Activated CD4-positive, CD25-positive, alpha-beta regulatory T cell (primary cell): ENCODE data around the gene GABPB2.

Source experiments
- DNase-seq, 4 experiments: peaks; one replicate each; lab custom pipeline; 2025; lab: John Stamatoyannopoulos, UW

The GABPB2 gene

DNA sequence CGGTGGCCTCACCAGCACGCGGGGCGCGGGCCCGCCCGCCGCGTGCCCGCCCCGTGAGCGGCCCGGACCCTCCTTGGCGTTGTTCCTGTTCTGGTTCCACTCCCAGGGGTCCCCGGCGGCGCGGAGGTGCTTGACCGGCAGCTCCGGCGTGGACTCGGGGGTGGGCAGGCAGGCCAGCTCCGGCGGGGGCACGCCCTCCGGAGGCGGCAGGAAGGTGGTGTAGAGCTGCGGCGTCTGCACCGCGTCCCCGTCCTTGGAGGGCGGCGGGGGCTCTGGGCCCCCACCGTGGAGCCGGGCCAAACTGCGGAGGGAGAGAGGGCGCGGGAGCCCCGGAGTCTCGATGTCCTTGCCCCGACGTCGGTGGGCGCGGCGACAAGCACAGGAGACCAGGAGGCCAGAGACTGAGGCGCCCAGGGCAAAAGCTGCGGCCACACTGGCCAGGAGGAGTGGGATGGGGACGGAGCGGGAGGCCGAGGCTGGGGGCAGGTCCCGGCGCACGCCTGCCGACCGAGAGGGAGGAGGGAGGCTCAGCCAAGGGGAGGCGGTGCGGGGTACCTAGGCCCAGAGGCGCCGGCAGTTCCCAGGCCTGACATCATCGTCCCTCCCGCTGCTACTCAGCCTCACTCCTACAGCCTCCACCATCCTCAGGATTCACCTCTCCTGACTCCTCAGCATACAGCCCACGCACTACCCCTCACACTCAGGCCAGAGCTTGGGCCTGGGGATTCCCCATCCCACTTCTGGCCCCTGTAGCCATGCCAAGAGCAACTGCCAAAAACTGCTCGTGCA, 62.7 kb downstream of the GABPB2 start:
- no peak for DNase-seq

DNA sequence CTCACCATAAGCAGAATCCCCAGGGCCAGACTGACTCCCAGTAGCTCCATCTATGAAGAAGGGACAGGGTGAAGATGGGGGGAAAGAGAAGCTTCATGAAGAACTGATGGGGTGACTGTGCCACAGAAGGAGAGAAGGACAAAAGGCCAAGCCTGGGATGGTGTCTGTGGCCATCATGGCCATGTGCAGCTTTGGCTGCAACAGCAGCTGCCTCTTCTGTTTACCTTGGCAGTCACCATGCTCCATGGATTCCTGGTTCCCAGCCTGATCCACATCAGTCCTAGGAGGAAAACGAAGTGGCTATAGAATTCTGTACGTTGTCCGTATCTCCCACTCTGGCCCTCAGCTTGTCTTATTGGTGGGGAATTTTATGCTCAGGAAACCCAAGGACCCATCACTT, 63.8 kb downstream of the GABPB2 start:
- DNase-seq = no peak

DNA sequence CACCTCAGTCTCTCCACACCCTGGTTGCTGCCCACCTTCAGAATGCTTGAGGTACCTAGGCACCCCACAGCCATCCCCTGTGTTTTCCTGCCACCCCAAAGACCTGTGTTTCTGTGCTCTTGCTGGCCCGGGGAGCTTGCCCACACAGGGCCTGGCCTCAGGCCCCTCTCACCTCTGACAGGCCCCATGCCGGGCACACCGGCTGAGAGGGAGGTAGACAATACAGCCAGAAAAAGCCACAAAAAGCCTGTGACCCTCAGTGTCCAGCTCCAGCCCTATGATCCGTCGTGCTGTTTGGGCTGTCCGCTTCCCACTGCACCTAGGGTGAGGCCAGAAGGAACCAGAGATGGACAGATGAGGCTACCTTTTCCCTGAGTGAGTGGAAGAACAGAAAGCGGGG, 64.4 kb downstream of the GABPB2 start:
- no peak for DNase-seq

DNA sequence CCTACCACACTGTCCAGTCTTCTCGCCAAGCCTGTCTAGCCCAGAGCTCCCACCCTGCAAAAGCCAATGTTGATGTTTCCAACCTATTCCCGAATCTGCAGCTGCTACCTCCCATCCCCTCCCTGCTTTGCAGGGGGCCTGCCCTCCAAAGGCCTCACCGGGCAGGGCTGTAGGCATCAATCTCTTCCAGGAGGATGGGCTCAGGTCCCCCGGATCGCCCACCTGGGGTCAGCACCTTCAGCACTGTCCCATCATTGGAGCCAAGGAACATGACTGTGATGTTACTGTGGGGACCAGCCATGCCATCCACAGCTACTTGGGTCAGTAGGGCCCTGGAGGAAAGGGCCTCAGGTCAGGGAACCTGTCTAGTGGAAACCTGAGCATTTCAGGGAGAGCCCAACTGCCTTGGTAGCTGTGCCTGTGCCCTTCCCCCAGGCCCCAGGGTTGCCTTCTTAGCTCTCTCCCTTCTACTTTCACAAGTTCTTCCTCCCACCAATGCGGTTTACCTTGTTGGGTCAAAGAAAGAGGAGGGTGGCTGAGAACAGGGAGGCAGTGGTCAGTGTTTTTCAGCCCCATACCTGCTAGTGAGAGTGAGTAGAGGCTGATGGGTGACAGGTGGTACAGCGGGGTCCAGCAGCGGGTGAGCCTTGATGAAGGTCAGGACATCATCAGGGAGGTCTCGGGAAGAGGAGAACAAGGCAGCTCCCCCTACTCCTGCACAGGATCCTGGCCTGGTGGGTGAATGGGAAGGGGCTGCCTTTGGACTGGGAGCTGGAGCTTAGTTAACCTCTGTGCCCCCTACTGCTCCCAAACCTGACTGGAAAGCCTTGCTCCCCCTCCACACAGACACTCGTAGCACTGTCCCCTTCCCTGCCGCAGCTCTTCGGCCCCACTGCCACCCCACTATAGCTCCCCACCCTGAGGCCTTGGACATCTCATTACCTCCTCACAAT, 65.1 kb downstream of the GABPB2 start:
- DNase-seq = no peak

DNA sequence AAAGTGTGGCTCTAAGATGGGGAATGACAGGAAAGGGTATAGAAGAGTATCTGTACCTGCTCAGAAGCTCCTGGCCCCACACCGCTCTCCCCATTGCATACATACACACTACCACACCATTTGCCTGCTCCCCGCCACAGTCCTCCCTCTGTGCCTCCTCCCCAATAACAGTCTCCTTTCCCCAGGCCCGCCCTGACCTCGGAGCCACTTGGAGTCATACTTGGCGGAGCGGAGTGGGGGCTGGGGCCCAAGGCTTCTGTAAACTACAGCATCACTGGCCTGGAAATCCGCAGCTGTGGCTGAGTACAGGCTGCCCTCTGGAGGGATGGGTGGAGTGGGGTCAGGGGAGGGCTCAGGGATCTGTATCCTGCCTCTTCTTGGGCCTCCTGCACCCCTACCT, 67.2 kb downstream of the GABPB2 start:
- DNase-seq = no peak

DNA sequence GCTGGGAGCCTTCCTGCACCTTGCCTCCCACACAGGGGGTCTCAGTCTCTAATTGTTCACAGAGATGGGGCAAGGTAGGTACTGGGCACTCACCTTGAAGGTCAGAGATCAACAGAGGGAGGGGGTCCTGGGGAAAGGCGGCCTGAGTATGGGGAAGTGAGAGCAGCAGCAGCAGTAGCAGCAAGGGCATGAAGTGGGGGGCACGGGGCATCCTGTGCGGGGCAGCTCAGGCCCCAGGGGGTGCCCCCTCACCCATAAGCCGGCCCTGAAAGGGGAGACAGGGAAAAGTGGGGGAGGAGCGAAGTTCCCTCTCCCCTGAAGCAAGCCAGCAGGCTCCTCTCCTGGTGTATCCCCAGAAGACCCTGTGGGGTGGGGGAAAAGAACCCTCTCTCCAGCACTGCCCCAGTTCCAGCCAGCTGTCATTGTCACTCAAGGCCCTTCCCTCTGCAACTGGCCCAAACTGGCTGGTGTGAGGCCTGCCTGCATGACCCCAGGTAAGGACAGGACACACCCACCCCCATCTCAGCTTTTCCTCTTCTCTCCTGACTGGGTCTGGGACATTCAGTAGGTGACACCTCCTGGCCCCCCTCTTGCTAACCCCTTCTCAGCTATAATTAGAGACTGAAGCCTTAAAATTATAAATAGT, 72.0 kb downstream of the GABPB2 start:
- DNase-seq = no peak

DNA sequence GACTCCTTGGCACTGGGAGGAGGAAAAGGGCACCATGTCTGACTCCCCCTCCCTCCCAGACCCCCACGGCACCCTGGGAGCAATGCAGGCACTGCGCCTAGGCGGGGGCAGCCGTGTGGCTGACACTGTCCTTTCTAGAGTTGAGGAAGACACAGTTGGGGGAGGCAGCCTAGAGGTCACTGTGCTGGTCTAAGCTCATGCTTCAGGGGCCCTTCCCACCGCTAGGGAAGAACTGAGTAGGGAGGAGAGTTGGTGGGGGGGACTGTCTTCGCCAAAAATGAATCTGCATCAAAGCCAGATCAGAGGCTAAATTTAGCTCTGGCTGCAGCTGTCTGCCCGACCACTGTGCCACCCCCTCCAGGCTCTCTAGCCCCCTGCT, 72.5 kb downstream of the GABPB2 start:
- DNase-seq = no peak

DNA sequence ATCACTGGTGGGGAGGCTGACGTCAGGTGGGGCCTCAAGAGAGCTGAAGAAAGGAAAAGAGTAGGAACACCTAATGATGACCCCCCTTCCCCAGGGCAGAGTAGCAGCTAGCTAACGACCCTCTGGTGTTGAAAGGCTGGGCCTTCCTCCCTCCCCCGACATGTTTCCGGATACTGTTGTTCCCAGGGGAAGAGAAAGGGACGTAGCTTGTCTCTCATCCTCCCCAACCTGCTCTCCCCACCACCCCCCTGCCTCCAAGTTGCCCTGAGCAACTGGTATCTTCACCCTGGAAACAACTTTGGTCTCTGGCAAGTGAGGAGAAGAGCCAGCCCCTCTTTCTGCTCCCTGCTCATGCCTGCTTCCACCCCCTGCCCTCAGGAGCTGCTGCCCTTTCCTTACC, 73.4 kb downstream of the GABPB2 start:
- DNase-seq = no peak

DNA sequence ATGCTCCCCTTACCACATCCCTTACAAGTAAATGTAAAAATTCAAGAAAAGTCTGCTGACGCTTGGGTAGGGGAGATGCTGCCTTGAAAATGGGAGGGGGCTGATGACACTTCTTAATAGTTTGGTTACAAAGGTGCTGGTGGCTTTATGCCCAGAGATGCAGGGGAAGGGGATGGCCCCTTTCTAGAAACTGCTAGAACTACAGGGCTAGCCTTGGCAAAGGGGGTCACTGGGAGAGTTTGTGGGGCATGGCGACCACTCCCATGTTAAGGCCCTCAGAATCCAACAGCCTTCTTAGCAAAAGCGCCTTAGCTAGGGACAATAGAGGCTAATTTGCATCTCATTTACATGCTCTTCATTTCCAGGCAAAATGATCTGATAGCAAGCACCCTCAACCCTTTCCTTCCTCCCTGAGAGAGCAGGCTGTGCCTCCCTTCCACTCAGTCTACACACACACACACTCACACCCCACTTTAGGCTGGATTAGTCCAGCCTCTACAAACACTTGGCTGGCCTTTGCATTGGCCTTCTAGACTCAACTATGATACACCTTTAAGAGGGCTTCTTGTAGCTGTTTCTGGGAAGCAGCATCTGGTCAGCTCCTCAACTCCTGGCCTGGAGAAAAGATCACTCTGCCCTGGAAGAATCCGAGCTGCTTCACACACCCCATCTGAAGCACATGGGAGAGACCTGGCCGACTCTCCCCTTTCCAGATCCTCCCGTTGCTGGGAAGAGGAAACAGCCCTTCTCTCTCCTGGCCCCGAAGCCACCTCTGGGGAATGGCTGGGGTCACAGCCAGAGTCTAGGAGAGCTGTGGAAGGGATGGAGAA, 74.1 kb downstream of the GABPB2 start:
- no peak for DNase-seq

DNA sequence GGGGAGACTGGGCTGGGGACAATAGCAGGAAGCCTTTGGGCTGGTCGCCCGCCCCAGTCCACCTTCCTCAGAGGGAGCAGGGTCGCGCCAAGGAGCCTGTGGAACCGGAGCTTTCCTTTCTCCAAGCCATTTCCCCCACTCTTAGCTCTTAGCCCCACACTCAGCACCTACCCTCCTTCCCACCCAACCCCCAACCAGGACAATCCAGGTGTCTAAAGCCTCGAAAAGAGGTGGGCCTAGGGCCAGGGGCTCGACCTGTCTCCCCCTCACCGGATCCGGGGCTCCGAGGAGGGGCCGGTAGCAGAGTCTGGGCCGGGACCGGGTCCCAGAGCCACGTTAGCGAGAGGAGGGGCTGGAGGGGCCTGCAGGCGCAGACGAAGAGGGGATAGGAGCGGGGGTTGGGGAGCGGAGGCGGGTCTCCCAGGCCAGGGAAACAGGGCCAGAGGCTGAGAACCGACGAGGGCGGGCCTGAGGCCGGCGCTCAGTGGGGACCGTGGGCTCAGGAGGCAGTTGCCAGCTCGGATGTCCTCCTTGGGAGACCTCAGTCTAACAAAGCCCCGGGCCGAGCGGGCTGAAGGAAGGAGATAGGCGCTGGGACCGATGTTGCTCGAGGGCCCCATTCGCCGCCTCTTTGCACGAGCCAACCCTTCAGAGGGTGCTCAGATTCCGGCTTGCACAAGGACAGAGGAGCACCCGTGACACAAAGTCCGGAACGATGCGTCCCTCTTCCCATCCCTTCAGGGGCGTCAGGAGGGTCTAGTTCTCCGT, 74.9 kb downstream of the GABPB2 start:
- DNase-seq = no peak

DNA sequence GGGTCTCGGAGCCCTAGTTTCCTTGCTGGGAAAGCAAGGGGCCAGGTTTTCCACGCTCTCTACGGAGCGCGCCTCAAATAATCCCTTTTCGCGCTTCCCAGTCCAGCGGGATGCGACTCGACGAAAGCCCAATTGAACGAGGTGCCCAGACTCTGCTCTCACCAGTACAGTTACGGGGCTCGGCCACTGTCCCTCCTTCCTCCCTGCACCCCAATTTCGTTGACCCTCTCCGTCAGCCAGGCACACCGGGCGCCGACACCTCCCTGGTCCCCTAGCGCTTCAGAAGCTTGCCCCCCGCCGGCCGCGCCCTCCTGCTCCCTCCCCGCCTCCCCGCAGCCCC, 75.5 kb downstream of the GABPB2 start:
- no peak for DNase-seq

DNA sequence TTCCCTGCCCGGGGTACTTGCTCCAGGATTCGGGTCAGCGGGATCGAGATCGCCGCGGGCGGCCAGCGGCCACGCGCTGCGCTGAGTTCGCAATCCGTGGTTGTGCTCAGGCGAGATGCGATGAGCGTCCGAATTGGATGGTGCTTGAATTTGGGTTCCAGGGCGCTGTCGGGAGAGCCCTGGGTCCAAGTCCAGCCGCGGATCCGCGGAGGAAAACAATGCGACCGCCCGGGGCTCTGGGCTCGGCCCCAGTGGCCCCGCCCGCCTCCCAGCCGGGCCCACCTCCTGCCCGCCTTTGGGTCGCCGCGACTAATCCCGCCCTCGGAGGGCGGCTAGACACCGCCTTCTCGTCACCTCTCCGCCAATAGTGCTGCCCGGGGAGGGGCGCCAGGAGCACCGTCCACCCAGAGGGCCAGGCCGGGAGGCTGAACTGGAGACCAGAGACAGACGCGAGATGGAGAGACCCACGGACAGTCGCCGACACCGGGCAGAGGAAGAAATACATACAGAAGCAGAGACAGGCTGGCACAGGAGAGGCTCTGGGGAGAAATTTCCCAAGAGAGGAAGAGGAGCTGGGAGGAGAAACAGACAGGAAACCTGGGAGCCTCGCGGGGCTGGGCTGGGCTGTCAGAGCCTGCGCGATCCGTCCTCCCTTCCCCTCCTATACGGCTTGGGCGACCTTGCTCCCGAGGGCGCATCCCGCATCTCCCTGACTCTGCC, 76.0 kb downstream of the GABPB2 start, which contains the start of gene SEMA6C:
Gene SEMA6C (minus strand): TSS at position 220 of the 720 bp plus-strand sequence. CDS start 4,010 bp downstream, outside the sequence.
- peak; percentile 65 to 70 (median 68) for DNase-seq

DNA sequence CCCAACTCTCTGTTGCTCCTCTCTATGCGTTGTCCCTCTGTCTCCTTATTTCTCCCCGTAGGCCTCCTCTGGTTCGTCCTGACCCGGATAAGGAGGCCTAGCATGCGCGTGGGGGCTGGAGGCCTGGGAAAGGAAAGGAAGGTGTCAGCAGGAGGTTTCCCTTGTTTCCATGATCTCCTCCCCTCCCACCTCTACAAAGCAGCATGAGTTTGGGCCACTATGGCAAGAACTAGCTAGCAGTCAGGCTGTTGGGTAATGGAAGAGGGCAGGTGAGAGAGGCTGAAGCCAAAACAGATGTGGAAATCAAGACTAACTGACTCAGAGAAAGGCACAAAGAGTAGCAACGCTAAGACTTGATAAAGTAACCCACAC, 76.6 kb downstream of the GABPB2 start:
- no peak for DNase-seq

DNA sequence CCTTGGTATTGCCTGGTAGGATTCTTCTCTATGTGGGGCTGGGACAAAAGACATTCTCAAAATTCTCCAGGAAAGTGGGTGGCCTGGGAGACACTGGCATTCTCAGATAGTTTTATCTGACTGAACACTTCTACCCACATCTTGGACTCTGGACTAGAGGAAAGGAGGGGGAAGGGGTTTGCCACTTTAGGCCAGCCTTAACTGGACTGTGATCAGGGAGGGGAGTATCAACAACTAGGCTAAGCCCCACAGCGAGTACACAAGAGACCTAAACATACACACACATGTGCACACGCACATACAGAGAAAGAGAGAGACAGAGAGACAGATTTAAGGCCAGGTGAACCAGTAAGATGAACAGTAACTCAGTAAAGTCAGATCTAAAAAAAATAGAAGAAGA, 77.1 kb downstream of the GABPB2 start:
- DNase-seq = no peak

DNA sequence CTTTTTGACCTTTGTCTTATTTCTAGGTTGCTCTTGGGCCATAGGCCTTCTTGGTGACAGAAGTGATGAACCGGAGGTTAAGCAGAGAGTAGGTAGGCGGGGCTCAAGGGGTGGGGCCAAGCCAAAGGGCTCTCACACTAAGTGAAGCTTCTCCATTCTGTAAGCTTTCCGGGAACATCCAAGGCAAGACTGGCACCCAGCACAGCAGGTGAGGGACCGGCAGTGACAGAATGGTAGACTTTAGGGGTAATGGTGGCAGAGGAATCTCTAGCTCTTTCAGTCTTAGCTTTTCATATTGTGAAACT, 85.9 kb downstream of the GABPB2 start, which contains the start of gene TNFAIP8L2:
Gene TNFAIP8L2 (plus strand): TSS at position 135 of the 305 bp plus-strand sequence. CDS start 2,049 bp downstream, outside the sequence.
- peak; percentile 39 to 64 (median 44) for DNase-seq

DNA sequence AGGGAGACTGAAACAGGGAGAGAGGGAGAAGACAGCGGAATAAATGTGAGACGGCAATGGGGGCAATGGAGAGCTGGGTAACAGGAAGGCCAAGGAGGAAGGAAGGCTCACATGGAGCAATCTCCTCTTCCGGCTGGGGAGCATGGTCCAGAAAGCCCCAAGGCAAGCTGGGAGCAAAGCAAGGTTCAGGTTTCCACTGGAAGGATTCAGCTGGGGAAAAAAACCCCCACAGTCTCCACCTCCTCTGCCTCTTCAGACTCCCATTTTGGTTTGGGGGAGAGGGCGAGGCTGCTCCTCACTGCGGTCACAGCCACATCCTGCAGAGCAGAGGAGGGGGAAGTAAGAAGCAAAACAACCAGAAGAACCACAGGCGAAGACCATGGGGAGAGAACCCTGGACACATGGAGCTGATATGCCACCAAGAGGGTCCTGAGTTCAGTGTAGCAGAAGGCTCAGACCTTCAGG, 86.5 kb downstream of the GABPB2 start:
- DNase-seq = peak in 2 of 4 experiments; percentile 15 to 29

DNA sequence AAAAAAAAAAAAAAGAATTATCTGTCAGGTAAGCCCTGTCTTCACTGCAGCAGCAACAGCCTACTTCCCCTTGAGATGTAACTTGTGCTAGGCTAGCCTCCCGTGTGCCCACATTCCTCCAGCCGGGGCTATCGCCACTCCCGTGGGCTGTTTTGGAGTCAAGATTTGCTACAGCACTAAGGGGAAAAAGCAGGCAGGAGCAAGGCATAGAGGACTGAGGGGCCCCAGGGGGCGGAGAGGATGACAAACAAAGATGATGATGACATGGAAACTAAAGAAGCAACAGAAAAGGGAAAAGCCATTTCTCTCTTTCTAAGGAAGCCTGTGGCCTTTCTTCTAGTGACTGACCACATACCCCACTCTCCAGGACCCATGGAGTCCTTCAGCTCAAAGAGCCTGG, 87.8 kb downstream of the GABPB2 start:
- no peak for DNase-seq

DNA sequence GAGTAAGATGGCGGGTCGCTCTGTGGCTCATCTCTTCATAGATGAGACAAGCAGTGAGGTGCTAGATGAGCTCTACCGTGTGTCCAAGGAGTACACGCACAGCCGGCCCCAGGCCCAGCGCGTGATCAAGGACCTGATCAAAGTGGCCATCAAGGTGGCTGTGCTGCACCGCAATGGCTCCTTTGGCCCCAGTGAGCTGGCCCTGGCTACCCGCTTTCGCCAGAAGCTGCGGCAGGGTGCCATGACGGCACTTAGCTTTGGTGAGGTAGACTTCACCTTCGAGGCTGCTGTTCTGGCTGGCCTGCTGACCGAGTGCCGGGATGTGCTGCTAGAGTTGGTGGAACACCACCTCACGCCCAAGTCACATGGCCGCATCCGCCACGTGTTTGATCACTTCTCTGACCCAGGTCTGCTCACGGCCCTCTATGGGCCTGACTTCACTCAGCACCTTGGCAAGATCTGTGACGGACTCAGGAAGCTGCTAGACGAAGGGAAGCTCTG, 88.2 kb downstream of the GABPB2 start:
- DNase-seq = no peak

DNA sequence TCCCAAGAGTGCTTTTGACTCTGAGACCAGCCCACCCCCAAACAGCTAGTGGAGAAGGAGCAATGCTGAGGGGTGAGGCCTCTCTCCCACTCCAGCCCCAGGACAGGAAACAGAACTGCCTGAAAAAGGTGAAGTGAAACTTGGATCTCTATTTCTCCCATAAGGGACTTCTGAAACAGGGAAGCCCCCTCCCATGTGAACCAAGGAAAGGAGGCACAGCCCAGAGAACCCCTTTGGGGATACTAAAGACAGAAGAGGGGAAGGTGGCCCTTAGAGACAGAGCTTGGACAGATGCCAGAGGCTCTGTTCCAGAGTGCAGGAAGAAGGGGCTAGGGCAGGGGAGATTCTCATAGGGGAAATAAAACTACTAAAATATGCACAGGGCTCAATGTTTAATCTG, 88.8 kb downstream of the GABPB2 start:
- no peak for DNase-seq

DNA sequence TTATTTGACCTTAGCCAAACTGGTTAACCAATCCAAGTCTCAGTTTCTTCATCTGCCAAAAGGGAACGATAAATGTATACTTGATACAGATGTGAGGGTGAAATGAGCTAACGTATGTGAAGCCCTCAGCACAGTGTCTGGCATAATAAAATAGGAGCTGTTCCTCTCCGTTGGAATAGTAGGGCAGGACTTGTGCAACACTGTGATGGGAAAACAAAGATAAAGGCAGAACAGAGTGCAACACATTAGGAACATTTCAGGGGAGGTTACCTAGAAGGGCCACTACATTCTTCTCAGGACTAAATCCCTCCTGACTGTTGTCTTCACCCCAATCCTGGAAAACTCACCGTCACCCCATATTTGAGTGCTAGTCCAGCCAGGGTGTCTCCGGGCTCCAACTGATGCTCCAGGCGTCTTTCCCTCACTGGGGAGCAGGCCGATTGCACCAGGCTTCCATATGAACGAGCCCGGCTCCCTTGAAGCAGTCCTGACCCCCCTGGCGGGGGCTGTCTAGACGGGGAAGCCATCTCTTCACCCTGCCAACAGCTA, 94.2 kb downstream of the GABPB2 start:
- no peak for DNase-seq
